ENCODE data around the gene PPP1R9A. TPM values are rescaled to one million over a fixed set of nuclear protein-coding genes. Genes with fewer than 3 reads are reported as not detected.

The PPP1R9A gene
- total RNA-seq, 4 donors from 2014 or later = 22.4 to 27.5 (median 23.3) TPM

DNA sequence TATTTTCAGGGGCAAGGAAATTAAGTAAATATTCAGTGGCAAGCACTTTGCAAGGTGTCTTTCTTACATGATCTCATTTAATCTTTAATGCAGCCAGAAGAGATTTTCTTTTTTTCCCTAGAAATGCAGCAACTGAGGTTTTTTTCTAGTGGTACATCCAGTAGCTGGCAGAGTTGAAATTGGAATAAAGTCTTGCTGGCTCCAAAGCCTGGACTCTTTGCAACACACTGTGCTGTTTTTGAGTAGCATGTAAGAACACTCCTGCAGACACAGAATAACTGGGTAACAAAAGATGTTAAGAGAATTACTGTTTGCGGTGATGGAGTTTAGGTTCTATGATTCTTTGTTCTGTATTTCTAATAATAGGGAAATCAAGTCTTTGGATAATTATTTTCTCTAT, 293.3 kb downstream of the PPP1R9A start:
- no peak for DNase-seq (ENCODE audit: extremely low spot score)
- Histone ChIP-seq H3K4me3 (no peak overlapping the region), H3K27ac (replicated peaks in 1 of 4) (no peak overlapping the region), H3K4me1 (no peaks in the 10 kb centered on the region), H3K9me3 (no peaks in the 10 kb centered on the region), H3K27me3 (no peaks in the 10 kb centered on the region), H3K36me3 (no peaks in the 10 kb centered on the region)
- TF ChIP-seq EP300 (IDR thresholded peaks at IDR 0.05) (no peak), CTCF (IDR thresholded peaks at IDR 0.05) (no peak), POLR2AphosphoS5 (IDR thresholded peaks at IDR 0.05) (no peak), POLR2A (IDR thresholded peaks at IDR 0.05; ENCODE audit: low read depth) (no peak)
- 94% methylated on average over 1 of the region's 1 CpG for WGBS
- intact Hi-C loops (cut with DNase I) = no loop called here

GRCh38 chr7:95201727-95202126, 294.3 kb downstream of the PPP1R9A start:
- TF ChIP-seq POLR2A (IDR thresholded peaks at IDR 0.05; ENCODE audit: low read depth) = no peak
- TF ChIP-seq CTCF (IDR thresholded peaks at IDR 0.05) = no peak
- TF ChIP-seq EP300 (IDR thresholded peaks at IDR 0.05) = no peak
- no peak for TF ChIP-seq POLR2AphosphoS5 (IDR thresholded peaks at IDR 0.05)
- Histone ChIP-seq H3K27me3 (no peaks in the 10 kb centered on the region), H3K4me1 (no peaks in the 10 kb centered on the region), H3K4me3 (no peak overlapping the region), H3K9me3 (no peaks in the 10 kb centered on the region), H3K36me3 (no peaks in the 10 kb centered on the region), H3K27ac (replicated peaks in 1 of 4) (no peak overlapping the region)
- intact Hi-C loops (cut with DNase I) = no loop called here
- DNase-seq (ENCODE audit: extremely low spot score) = no peak

DNA sequence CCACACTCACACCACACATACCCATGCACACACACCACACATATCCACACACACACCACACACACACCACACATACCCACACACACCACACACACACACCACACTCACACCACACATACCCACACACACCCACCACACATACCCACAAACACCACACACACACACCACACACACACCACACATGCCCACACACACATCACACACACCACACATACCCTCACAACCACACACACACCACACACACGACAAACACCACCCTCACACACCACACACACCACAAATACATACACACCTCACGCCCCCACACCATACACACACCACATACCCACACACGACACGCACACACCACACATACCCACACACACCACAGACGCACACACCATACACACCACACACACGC, 297.2 kb downstream of the PPP1R9A start:
- no peaks in the 10 kb centered on the region for H3K27me3 ChIP-seq
- H3K9me3 ChIP-seq = no peaks in the 10 kb centered on the region
- no peak for DNase-seq (ENCODE audit: extremely low spot score)
- no peak overlapping the region for H3K4me3 ChIP-seq
- TF ChIP-seq POLR2AphosphoS5 (IDR thresholded peaks at IDR 0.05) (no peak), EP300 (IDR thresholded peaks at IDR 0.05) (no peak), POLR2A (IDR thresholded peaks at IDR 0.05; ENCODE audit: low read depth) (no peak)
- 89% methylated on average over 6 of the region's 6 CpGs for WGBS
- intact Hi-C loops (cut with DNase I) = no loop called here
- H3K27ac ChIP-seq (replicated peaks in 1 of 4) = no peak overlapping the region
- H3K4me1 ChIP-seq = no peaks in the 10 kb centered on the region
- no peaks in the 10 kb centered on the region for H3K36me3 ChIP-seq

GRCh38 chr7:95205665-95206225, 298.4 kb downstream of the PPP1R9A start:
- no peak for TF ChIP-seq POLR2AphosphoS5 (IDR thresholded peaks at IDR 0.05)
- TF ChIP-seq POLR2A (IDR thresholded peaks at IDR 0.05; ENCODE audit: low read depth) = no peak
- intact Hi-C loops (cut with DNase I) = no loop called here
- H3K36me3 ChIP-seq = no peaks in the 10 kb centered on the region
- no peaks in the 10 kb centered on the region for H3K9me3 ChIP-seq
- DNase-seq (ENCODE audit: extremely low spot score) = no peak
- H3K4me3 ChIP-seq = no peak overlapping the region
- 50% methylated on average over 1 of the region's 1 CpG for WGBS
- no peaks in the 10 kb centered on the region for H3K4me1 ChIP-seq
- H3K27me3 ChIP-seq = no peaks in the 10 kb centered on the region
- H3K27ac ChIP-seq (replicated peaks in 1 of 4) = no peak overlapping the region

- no peaks in the 10 kb centered on the region for H3K4me1 ChIP-seq
- H3K27me3 ChIP-seq = no peaks in the 10 kb centered on the region
- no peaks in the 10 kb centered on the region for H3K9me3 ChIP-seq
- WGBS = 96% methylated on average over 2 of the region's 2 CpGs
- intact Hi-C loops (cut with DNase I) = no loop called here
- H3K4me3 ChIP-seq = no peak overlapping the region
- H3K27ac ChIP-seq (replicated peaks in 1 of 4) = no peak overlapping the region
- DNase-seq (ENCODE audit: extremely low spot score) = no peak
- TF ChIP-seq POLR2AphosphoS5 (IDR thresholded peaks at IDR 0.05) (no peak), POLR2A (IDR thresholded peaks at IDR 0.05; ENCODE audit: low read depth) (no peak), EP300 (IDR thresholded peaks at IDR 0.05) (no peak), CTCF (IDR thresholded peaks at IDR 0.05) (no peak)
- no peaks in the 10 kb centered on the region for H3K36me3 ChIP-seq
These were observed 301.9 kb downstream of the PPP1R9A start for GRCh38 chr7:95209276-95209675.

- 47% methylated on average over 2 of the region's 2 CpGs for WGBS
These were observed 302.4 kb downstream of the PPP1R9A start for GRCh38 chr7:95209788-95210187.

More at GRCh38 chr7:95209788-95210187, 302.4 kb downstream of the PPP1R9A start:
- Histone ChIP-seq H3K4me1 (no peaks in the 10 kb centered on the region), H3K27me3 (no peaks in the 10 kb centered on the region), H3K4me3 (no peak overlapping the region), H3K9me3 (no peaks in the 10 kb centered on the region), H3K27ac (replicated peaks in 1 of 4) (no peak overlapping the region), H3K36me3 (no peaks in the 10 kb centered on the region)
- no peak for DNase-seq (ENCODE audit: extremely low spot score)
- intact Hi-C loops (cut with DNase I) = no loop called here
- TF ChIP-seq POLR2A (IDR thresholded peaks at IDR 0.05; ENCODE audit: low read depth) = no peak
- no peak for TF ChIP-seq CTCF (IDR thresholded peaks at IDR 0.05)

Data from esophagus muscularis mucosa (tissue), 4 donors.